ENCODE measurements around the gene CACNA1E.

Gene CACNA1E

GRCh38 chr1:181777812-181778211 is 294.5 kb downstream of the CACNA1E start:
- DNase-seq: no peak

DNA sequence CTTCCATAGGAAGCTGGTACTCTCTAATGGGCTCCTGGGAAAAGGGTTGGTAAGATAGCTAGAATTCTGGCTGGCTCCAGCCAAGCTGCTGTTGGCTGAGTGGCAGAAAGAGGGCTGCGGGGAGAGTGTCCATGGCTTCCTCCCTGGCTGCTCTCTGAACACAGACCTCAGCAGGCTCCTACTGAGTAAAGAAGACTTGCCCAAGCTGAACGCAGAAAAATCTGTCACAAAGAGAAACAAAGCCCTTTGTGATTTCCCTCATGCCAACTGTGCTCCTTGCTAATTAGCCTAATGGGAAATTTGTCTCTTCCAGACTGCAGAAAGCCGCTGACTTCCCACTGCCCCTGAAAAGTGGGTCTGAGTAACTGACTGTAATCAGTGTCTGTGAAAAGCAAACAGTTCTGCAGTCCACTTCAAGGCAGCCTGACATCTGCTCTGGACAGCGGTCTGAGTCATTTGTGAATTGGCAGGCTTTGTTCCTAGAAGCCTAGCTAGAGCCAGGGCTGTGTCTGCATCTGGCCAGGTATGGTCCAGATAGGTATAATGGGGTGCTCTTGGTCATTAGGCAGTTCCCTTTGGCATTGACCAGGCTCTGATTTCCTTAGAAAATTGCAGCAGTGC is 295.4 kb downstream of the CACNA1E start:
- DNase-seq: peak; percentile 66

DNA sequence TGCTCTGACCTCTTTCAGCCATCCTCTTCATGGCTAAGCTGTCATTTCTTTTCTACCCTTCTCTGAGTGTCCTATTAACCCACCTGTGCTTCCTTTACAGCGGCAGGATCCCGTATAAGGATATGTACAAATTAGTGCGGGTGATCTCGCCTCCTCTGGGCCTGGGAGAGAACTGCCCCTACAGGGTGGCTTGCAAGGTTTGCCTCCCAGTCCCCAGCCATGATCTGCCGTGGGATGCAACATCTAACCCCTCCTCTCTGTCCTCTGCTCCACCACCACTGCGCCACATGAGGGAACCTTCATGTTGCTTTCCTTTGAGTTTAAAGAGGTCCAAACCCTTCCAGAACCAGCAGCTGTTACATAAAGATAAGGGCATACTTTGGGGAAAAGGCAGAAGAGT is 296.0 kb downstream of the CACNA1E start:
- peak; percentile 6 for DNase-seq

- DNase-seq: no peak
These were observed 299.9 kb downstream of the CACNA1E start for GRCh38 chr1:181783208-181783607.

- DNase-seq: no peak
These were observed 300.8 kb downstream of the CACNA1E start for GRCh38 chr1:181784039-181784683.

DNA sequence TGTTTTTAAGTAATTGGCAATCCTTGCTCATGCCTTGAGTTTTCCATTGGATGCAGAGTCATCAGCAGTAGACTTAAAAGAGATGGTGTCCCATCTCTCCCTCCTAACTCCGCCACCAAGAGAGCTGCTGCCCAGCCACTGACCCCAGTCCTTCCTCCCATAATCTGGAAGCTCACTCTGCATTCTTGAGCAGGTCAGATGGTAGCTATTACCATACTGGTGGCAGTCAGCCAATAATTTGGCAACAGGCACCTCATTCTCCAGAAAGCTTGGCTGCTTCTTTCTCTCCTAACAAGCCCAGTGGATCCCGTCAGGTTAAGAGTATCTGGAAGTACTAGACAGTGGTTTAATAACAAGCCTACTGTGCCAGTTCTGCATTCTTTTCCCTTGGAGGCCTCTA is 306.1 kb downstream of the CACNA1E start:
- DNase-seq: no peak

GRCh38 chr1:181791721-181792120 is 308.4 kb downstream of the CACNA1E start:
- no peak for DNase-seq

DNA sequence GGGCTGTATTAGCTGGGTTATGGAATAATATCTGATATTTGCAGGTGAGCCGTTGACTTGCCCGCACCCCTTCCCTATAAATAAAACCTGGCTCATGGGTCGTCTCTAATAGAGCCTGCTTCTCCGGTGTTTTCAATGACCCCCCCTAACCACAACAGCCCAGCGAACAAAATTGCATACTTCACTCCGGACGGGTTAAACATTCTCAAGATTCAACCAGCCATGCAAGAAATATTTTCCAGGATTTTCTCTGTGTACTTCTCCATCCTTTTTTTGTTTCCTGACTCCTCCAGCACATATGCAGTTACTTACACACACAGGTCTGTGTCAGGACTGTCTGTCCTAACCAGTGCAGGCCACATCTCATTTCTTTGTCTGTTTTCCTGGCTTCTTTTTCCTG is 310.5 kb downstream of the CACNA1E start:
- no peak for DNase-seq

- DNase-seq: no peak
These were observed 311.0 kb downstream of the CACNA1E start for GRCh38 chr1:181794332-181794731.

DNA sequence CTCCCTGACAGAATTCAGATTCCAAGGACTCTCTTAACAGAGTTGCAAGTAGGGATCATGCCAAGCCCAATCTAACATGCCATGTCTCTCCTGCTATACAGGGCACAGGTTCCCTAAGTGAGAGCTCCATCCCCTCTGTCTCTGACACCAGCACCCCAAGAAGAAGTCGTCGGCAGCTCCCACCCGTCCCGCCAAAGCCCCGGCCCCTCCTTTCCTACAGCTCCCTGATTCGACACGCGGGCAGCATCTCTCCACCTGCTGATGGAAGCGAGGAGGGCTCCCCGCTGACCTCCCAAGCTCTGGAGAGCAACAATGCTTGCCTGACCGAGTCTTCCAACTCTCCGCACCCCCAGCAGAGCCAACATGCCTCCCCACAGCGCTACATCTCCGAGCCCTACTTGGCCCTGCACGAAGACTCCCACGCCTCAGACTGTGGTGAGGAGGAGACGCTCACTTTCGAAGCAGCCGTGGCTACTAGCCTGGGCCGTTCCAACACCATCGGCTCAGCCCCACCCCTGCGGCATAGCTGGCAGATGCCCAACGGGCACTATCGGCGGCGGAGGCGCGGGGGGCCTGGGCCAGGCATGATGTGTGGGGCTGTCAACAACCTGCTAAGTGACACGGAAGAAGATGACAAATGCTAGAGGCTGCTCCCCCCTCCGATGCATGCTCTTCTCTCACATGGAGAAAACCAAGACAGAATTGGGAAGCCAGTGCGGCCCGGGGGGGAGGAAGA is 315.0 kb downstream of the CACNA1E start:
- no peak for DNase-seq

DNA sequence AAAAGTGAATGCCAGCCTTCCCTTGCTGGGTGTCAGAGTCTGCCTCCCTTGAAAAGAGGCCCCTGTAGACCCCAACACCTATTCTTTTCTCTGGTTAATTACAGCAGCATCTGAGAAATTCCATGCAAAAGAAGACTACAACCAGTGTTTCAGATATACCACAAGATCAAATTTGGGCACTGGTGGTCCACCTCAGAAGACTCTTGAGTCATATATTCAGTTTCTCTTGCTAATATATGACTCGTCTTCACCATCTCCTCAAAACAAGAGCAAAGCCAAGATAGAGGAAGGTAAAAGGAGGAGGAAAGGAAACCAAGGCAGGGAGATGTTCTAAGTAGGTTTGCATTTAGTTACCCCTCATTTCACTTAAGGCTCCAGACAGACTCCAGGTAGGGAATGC is 318.3 kb downstream of the CACNA1E start:
- DNase-seq: no peak

DNA sequence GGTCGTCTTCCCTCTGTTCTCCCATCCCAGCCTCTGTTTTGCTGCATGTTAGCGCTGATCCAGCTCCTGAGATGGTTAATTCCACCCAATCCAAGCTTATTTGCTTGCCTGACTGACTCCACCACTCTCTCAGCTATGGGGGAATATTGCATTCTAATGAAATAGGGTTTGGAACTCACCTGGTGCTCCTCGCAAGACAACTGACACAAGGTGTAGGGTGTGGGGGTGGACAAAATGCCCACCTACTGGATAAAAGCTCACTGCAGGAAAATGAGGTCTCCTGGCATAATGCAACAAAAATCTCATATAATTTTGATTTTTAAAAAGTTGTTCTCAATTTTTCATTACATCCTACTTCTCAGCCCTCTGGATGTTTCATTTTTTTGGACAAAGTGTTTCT is 319.1 kb downstream of the CACNA1E start:
- DNase-seq: no peak

DNA sequence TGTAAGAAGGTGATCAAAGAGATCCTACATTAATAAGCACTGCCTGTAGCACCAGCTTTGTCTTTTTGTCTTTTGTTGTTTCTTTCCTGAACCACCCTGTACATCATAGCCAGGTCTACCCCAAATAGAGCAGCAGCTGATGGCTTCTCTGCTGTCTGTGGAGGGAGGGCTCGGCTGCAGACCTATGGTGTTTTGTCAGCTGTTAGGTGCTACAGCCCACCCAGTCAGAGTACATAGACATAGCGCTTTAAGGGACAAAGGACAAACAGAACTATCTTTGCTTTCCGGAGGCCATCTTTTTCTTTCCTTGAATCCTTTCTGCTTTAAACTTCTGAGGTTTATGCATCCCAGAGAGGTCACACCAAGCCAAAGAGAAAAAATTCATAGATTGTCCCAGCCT is 320.1 kb downstream of the CACNA1E start:
- DNase-seq: no peak

- DNase-seq: no peak
These were observed 321.7 kb downstream of the CACNA1E start for GRCh38 chr1:181804989-181805388.

- DNase-seq: no peak
These were observed 323.4 kb downstream of the CACNA1E start for GRCh38 chr1:181806746-181807145.

DNA sequence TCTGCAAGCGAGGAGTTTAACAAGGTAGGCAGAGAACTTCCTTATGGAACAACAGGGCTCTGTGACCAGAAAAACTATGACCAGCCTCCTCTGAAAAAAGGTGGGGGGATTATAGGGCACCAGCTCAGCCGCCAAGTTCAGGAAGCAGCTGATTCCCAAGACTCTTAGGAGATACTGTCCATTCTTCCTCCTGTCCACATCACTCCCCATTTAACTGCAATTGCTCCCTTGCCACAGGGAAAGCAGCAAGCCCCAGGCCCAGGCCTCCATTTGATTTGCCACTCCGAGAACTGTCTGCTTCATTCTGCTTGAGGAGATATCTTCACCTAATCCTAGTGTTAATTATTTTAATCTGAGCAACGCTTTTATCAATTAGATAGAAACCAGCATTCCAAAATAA is 323.9 kb downstream of the CACNA1E start:
- no peak for DNase-seq

DNA sequence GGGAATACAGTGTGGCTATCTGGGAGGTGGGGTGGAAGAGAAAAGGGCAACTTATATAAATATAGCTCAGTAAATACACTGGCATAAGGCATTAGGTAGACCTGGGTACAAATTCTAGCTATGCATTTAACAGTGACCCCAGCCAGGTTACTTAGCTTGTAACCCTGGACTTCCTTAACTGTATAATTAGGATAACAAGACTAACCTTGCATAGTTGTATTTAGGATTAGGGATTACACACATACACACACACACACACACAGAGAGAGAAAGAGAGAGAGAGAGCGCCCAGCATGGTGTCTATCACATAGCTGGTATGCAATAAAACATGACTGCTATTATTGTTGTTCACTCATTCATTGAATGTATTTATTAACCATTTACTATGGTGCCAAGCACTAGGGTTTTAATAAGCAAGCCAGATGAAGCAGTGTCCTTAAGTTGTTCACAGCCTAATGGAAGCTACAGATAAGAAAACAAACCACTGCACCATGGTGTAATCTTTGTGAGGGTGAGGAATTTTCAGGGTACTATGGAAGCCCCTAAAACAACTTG is 326.8 kb downstream of the CACNA1E start:
- no peak for DNase-seq

- peak; percentile 12 for DNase-seq
These were observed 328.9 kb downstream of the CACNA1E start for GRCh38 chr1:181812208-181812607.

DNA sequence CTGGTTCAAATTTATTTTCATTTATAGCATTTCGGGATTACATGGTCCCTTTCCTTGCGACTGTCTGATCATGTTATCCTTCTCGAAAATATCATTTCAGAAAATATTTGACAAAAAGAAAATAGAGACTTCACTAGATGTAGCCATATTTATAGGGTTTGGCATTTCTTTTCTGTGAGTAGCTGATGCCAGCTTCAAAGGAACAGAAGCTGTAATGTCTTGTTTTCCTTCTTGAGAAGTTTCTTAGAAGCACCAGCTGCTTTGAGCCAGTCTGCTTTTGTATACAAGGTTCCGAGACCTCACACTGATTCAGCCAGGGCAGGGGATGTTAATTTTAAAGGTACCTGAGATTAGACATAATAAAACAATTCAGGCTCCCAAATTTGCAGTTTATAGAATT is 329.9 kb downstream of the CACNA1E start:
- DNase-seq: no peak

DNA sequence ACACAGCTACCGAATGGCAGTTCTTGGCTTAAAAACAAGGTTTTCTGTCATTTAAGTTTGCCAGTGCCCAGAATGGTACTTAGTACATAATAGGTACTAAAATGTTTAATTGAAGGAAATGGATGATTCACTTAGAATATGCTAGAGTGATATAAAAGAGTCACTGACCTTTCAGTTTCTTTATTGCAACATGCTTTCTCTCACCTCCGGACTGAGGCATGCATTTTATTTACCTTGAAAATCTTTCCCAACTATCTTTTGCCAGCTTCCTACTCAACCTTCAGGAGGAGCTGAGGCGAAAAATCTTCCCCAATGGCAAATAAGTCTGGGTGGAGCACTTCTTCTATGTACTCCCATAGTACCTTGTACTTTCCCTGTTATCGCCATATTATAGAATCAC is 333.3 kb downstream of the CACNA1E start:
- DNase-seq: no peak

GRCh38 chr1:181817091-181817490 is 333.8 kb downstream of the CACNA1E start:
- DNase-seq: no peak

- no peak for DNase-seq
These were observed 335.1 kb downstream of the CACNA1E start for GRCh38 chr1:181818459-181818858.

GRCh38 chr1:181818943-181819342 is 335.6 kb downstream of the CACNA1E start:
- DNase-seq: no peak

GRCh38 chr1:181821701-181822100 is 338.4 kb downstream of the CACNA1E start:
- DNase-seq: no peak

Data from NCI-H146 (cell line).